ENCODE measurements around the gene PRR5L. TPM values are rescaled to one million over a fixed set of nuclear protein-coding genes. Genes with fewer than 3 reads are reported as not detected.

PRR5L gene
- total RNA-seq, 4 donors from 2014 or later, result 1.1 to 3.4 (median 1.7) TPM

Other genes with a start within 250 kb of the PRR5L start
- 10 to 100 TPM; 33.3 to 57.6 (median 42.9) TPM for gene COMMD9, start 6.9 kb upstream of the PRR5L start, total RNA-seq
- gene TRAF6, start 214.0 kb downstream of the PRR5L start, total RNA-seq, result 10 to 100 TPM; 10.7 to 16.0 (median 13.3) TPM